GM12874 (cell line): ENCODE results near the gene NRG3.

Experiments used
- CTCF ChIP-seq: IDR thresholded peaks from 2 replicates; pipeline ENCODE4 v1.5.1; 2011; ENCODE audit warnings: low read depth, mild to moderate bottlenecking, control low read depth, low read length, moderate library complexity; ENCODE audit not compliant: insufficient read depth

NRG3 gene

GRCh38 chr10:82660986-82661385 lies 786.0 kb downstream of the NRG3 start:
- no peak for TF ChIP-seq CTCF

GRCh38 chr10:82661701-82662100 lies 786.7 kb downstream of the NRG3 start:
- no peak for TF ChIP-seq CTCF

- no peak for TF ChIP-seq CTCF
Observed at GRCh38 chr10:82668221-82668895, 793.4 kb downstream of the NRG3 start.

GRCh38 chr10:82674036-82674435 lies 799.0 kb downstream of the NRG3 start:
- no peak for TF ChIP-seq CTCF

- TF ChIP-seq CTCF: no peak
Observed at GRCh38 chr10:82680608-82681007, 805.6 kb downstream of the NRG3 start.

GRCh38 chr10:82683945-82684344 lies 809.0 kb downstream of the NRG3 start:
- TF ChIP-seq CTCF: no peak

- TF ChIP-seq CTCF: no peak
Observed at GRCh38 chr10:82685087-82685486, 810.1 kb downstream of the NRG3 start.
